K562 (cell line): Measurements from ENCODE around the gene EPHX1. TPM values are rescaled to one million over a fixed set of nuclear protein-coding genes. Genes with fewer than 3 reads are reported as not detected.

Source experiments
- CC2D1A ChIP-seq: fragments of 450-650 bp; IDR thresholded peaks from 2 replicates; pipeline ENCODE4 v1.6.1; 2017; ENCODE audit warnings: mild to moderate bottlenecking
- MCM2 ChIP-seq: fragments of 450-650 bp; IDR thresholded peaks from 2 replicates; pipeline ENCODE4 v1.6.1; 2017; ENCODE audit warnings: low read depth, mild to moderate bottlenecking
- MYC ChIP-seq, 2 experiments: fragments of 250-450 bp in 1 of 2; sonication (Bioruptor Pico) in 1 of 2; IDR thresholded peaks; 2 replicates each; pipeline versions ENCODE4 v1.5.1 to v1.6.1; 2012 to 2021; ENCODE audit warnings: low read depth in 2 of 2, borderline replicate concordance in 1 of 2, improper control_type of control experiment in 1 of 2, low read length in 1 of 2, mild to moderate bottlenecking in 1 of 2, moderate library complexity in 1 of 2
- MYNN ChIP-seq, 2 experiments: sonication (generic); formaldehyde crosslinking in 1 of 2; IDR thresholded peaks; 2 replicates each; pipeline versions ENCODE4 v1.5.0 to v1.6.1; 2016 to 2020; ENCODE audit warnings: antibody characterized with exemption in 1 of 2, missing genetic modification reagents in 1 of 2
- PHB2 ChIP-seq: fragments of 450-650 bp; IDR thresholded peaks from 2 replicates; pipeline ENCODE4 v1.6.1; 2017; ENCODE audit warnings: low read depth
- REST ChIP-seq, 2 experiments: fragments of 450-650 bp; formaldehyde crosslinking in 1 of 2; IDR thresholded peaks; 2 replicates each; pipeline versions ENCODE4 v1.4.0 to v1.6.1; 2014 to 2020; ENCODE audit warnings: mild to moderate bottlenecking in 2 of 2, borderline replicate concordance in 1 of 2, low read depth in 1 of 2
- SMARCA5 ChIP-seq: fragments of 450-650 bp; IDR thresholded peaks from 2 replicates; pipeline ENCODE4 v1.6.1; 2016
- SMC3 ChIP-seq: conservative IDR thresholded peaks from 2 replicates; pipeline ENCODE4 v1.6.1; 2011; ENCODE audit warnings: low read depth, low read length, improper control_type of control experiment; ENCODE audit not compliant: insufficient read depth
- SP1 ChIP-seq: sonication (generic); formaldehyde crosslinking; IDR thresholded peaks from 2 replicates; pipeline ENCODE4 v1.8.1; 2022; ENCODE audit warnings: mild to moderate bottlenecking, missing genetic modification reagents
- TFAP4 ChIP-seq: sonication (generic); formaldehyde crosslinking; IDR thresholded peaks from 2 replicates; pipeline ENCODE4 v1.8.0; 2022; ENCODE audit warnings: missing genetic modification reagents, mild to moderate bottlenecking, moderate library complexity, borderline replicate concordance
- ZBTB33 ChIP-seq: sonication (generic); formaldehyde crosslinking; IDR thresholded peaks from 2 replicates; pipeline ENCODE4 v1.8.1; 2023; ENCODE audit warnings: mild to moderate bottlenecking, missing genetic modification reagents
- ZHX1 ChIP-seq: fragments of 150-350 bp; conservative IDR thresholded peaks from 2 replicates; pipeline ENCODE4 v1.6.1; 2014; ENCODE audit warnings: low read length
- ZNF253 ChIP-seq: fragments of 250-450 bp; sonication (Bioruptor Pico); conservative IDR thresholded peaks from 2 replicates; pipeline ENCODE4 v1.6.1; 2021; ENCODE audit warnings: mild to moderate bottlenecking
- ZNF780A ChIP-seq: fragments of 250-450 bp; sonication (Bioruptor Pico); IDR thresholded peaks from 2 replicates; pipeline ENCODE4 v1.5.0; 2021; ENCODE audit warnings: mild to moderate bottlenecking
- polyA plus RNA-seq, 8 experiments: library from polyadenylated mRNA; depleted of rRNA in 4 of 8; stranded (reverse) in 5 of 8; unstranded in 3 of 8; fragments of >200 nt; fragmentation: Nextera tagmentation in 2 of 8; fragmentation: Illumina TruSeq in 1 of 8; extraction: Ambion mirVana in 2 of 8; extraction: Trizol in 1 of 8; gene quantifications; 2 replicates each; pipeline versions ENCODE4 v1.2.1 to v1.2.3, GENCODE V29; 2011 to 2014; ENCODE audit warnings: inconsistent platforms in 1 of 8, missing spikeins in 1 of 8
- total RNA-seq, 7 experiments: library from RNA; depleted of rRNA in 6 of 7; stranded (reverse); fragments of >200 nt in 6 of 7; fragmentation: Illumina TruSeq in 2 of 7; extraction: Trizol in 2 of 7; gene quantifications; 2 replicates each; pipeline versions ENCODE4 v1.2.1 to v1.2.3, GENCODE V29; 2011 to 2021; ENCODE audit warnings: low replicate concordance in 1 of 7

EPHX1 gene
- total and polyA plus RNA-seq, 9 of the 15 experiments (the other 6 are each of a cell fraction or from before 2014, with no cell fraction given) = 0.21 to 27.0 (median 6.7) TPM

GRCh38 chr1:225772323-225772768 is 37.6 kb upstream of the EPHX1 start (continued):
- TF ChIP-seq ZBTB33 (CRISPR knock-in tag) (peak; percentile 78), PHB2 (no peak), REST (IDR thresholded peaks at IDR 0.05; ENCODE audit: borderline replicate concordance) (peak; percentile 89), REST (CRISPR knock-in tag; IDR thresholded peaks at IDR 0.05; ENCODE audit: low read depth) (no peak), ZHX1 (0 out of 2 replicates have a peak, but pooled peaks have one; percentile 25), ZNF780A (CRISPR knock-in tag) (no peak), CC2D1A (peak; percentile 70), MYNN (IDR thresholded peaks at IDR 0.05) (peak; percentile 39; the same call in 1 of the 2 replicates), MYNN (CRISPR knock-in tag; IDR thresholded peaks at IDR 0.05) (no peak), TFAP4 (CRISPR knock-in tag) (peak; percentile 33; the same call in 1 of the 2 replicates), MCM2 (no peak), ZNF253 (no peak), SP1 (no peak), SMARCA5 (no peak), SMC3 (peak; percentile 92), MYC (IDR thresholded peaks at IDR 0.05; ENCODE audit: low read depth, low read length) (peak; percentile 46; the same call in 1 of the 2 replicates), MYC (CRISPR knock-in tag; IDR thresholded peaks at IDR 0.05; ENCODE audit: borderline replicate concordance, low read depth) (no peak)
